Calu3 (cell line): Measurements from ENCODE around the gene PPOX. TPM values are rescaled to one million over a fixed set of nuclear protein-coding genes. Genes with fewer than 3 reads are reported as not detected.

Source experiments
- BruUV-seq: library from RNA; stranded (reverse); fragments of 400-500 nt; replicated peaks from 2 replicates; lab custom pipeline; 2021; lab: Mats Ljungman, UMichigan
- CTCF ChIA-PET: fragments of 300-600 bp; sonication (Branson Sonifier 250); formaldehyde crosslinking; loops from one replicate; lab custom pipeline; 2022; ENCODE audit warnings: antibody characterized with exemption; lab: Charles Lee
- DNase-seq: peaks from one replicate; pipeline ENCODE4 v3.0.0; 2022
- H3K27ac Mint-ChIP-seq: one replicate; pipeline ENCODE4 v1.8.0; 2022; ENCODE audit warnings: mixed read lengths; ENCODE audit not compliant: unreplicated experiment
- H3K27me3 Mint-ChIP-seq: one replicate; pipeline ENCODE4 v1.8.0; 2022; ENCODE audit warnings: mixed read lengths; ENCODE audit not compliant: unreplicated experiment
- H3K36me3 Mint-ChIP-seq: one replicate; pipeline ENCODE4 v1.8.0; 2022; ENCODE audit warnings: mild to moderate bottlenecking, moderate library complexity, mixed read lengths; ENCODE audit not compliant: insufficient read depth, unreplicated experiment
- H3K4me1 Mint-ChIP-seq: one replicate; pipeline ENCODE4 v1.8.0; 2022; ENCODE audit warnings: mild to moderate bottlenecking, low read depth, mixed read lengths; ENCODE audit not compliant: unreplicated experiment
- H3K4me3 Mint-ChIP-seq: one replicate; pipeline ENCODE4 v1.8.0; 2022; ENCODE audit warnings: mild to moderate bottlenecking, low read depth, moderate library complexity, mixed read lengths; ENCODE audit not compliant: unreplicated experiment
- H3K9me3 Mint-ChIP-seq: one replicate; pipeline ENCODE4 v1.8.0; 2022; ENCODE audit warnings: low read depth, mixed read lengths; ENCODE audit not compliant: unreplicated experiment
- CTCF ChIP-seq: fragments of 200-600 bp; IDR thresholded peaks from one replicate; pipeline ENCODE4 v1.8.0; 2022; ENCODE audit warnings: antibody characterized with exemption; ENCODE audit not compliant: unreplicated experiment
- intact Hi-C: fragments of 100-400 bp; cut with micrococcal nuclease; formaldehyde crosslinking; loops from one replicate; pipeline ENCODE4 v1.10.0; 2022; ENCODE audit not compliant: unreplicated experiment
- total RNA-seq: library from RNA; stranded (reverse); gene quantifications from 2 replicates; pipeline ENCODE4 v1.2.3, GENCODE V29; 2022

The PPOX gene
- total RNA-seq, 1 experiment from 2014 or later = 27.1 TPM

- Mint-ChIP-seq H3K9me3 (no peaks in the 10 kb centered on the region), H3K4me1 (peaks cover 14% of the 10 kb centered on the region), H3K36me3 (peaks cover 55% of the 10 kb centered on the region), H3K27ac (no peak overlapping the region), H3K27me3 (no peaks in the 10 kb centered on the region), H3K4me3 (no peak overlapping the region)
- DNase-seq = peak; percentile 92
- CTCF ChIA-PET = interaction anchor here (2.9 kb wide), 1 partner anchor 16 kb away, joined by 14 read pairs; the partner anchor contains the start of gene TOMM40L
- intact Hi-C loops = loop anchor here (1.0 to 10.0 kb wide), 3 partner anchors 12 to 535 kb away; partner anchors contain the start of gene DUSP12
- no TSS peak for BruUV-seq
- peak; percentile 87 for TF ChIP-seq CTCF
These were observed 43.7 kb downstream of the PPOX start for GRCh38 chr1:161209790-161210409.

- BruUV-seq = no TSS peak
- Mint-ChIP-seq H3K9me3 (no peaks in the 10 kb centered on the region), H3K4me3 (no peak overlapping the region), H3K4me1 (peaks cover 19% of the 10 kb centered on the region), H3K27ac (no peak overlapping the region), H3K36me3 (peaks cover 57% of the 10 kb centered on the region), H3K27me3 (peaks cover 21% of the 10 kb centered on the region)
- intact Hi-C loops = no loop called here
- CTCF ChIA-PET = no interaction called here
- TF ChIP-seq CTCF = no peak
- DNase-seq = no peak
These were observed 48.1 kb downstream of the PPOX start for GRCh38 chr1:161214369-161214768.

- no peak within 1 kb of the TSS for H3K27ac Mint-ChIP-seq
- peaks cover 26% of the 10 kb centered on the region for H3K27me3 Mint-ChIP-seq
- H3K9me3 Mint-ChIP-seq = no peaks in the 10 kb centered on the region
- CTCF ChIA-PET = no interaction called here
- no TSS peak for BruUV-seq
- peaks cover 12% of the 10 kb centered on the region for H3K4me1 Mint-ChIP-seq
- intact Hi-C loops = no loop called here
- DNase-seq = no peak
- H3K4me3 Mint-ChIP-seq = no peak within 1 kb of the TSS
- H3K36me3 Mint-ChIP-seq = peaks cover 50% of the 10 kb centered on the region
- no peak for TF ChIP-seq CTCF
These were observed 48.9 kb downstream of the PPOX start, which contains the start of gene FCER1G for GRCh38 chr1:161215076-161215475. TSS of gene FCER1G (plus strand) at chr1:161215295. CDS start at chr1:161215322, 27 bp downstream.

GRCh38 chr1:161216945-161217712, 50.9 kb downstream of the PPOX start:
- Mint-ChIP-seq H3K9me3 (no peaks in the 10 kb centered on the region), H3K4me3 (no peak overlapping the region), H3K27me3 (peaks cover 32% of the 10 kb centered on the region), H3K4me1 (peaks cover 9% of the 10 kb centered on the region), H3K36me3 (peaks cover 32% of the 10 kb centered on the region), H3K27ac (no peak overlapping the region)
- intact Hi-C loops = no loop called here
- TF ChIP-seq CTCF = no peak
- CTCF ChIA-PET = interaction anchor here (0.7 to 1.0 kb wide), 2 partner anchors 15 to 157 kb away, joined by 5 to 6 read pairs; partner anchors contain the start of gene NDUFS2
- no peak for DNase-seq
- BruUV-seq = no TSS peak
